ENCODE results near the gene RTEL1. TPM values are rescaled to one million over a fixed set of nuclear protein-coding genes. Genes with fewer than 3 reads are reported as not detected.
A peak's percentile ranks its signal among the peaks of the same experiment; 100 is the strongest.

RTEL1 gene
- total RNA-seq, 1 experiment from 2014 or later = 26.1 TPM

DNA sequence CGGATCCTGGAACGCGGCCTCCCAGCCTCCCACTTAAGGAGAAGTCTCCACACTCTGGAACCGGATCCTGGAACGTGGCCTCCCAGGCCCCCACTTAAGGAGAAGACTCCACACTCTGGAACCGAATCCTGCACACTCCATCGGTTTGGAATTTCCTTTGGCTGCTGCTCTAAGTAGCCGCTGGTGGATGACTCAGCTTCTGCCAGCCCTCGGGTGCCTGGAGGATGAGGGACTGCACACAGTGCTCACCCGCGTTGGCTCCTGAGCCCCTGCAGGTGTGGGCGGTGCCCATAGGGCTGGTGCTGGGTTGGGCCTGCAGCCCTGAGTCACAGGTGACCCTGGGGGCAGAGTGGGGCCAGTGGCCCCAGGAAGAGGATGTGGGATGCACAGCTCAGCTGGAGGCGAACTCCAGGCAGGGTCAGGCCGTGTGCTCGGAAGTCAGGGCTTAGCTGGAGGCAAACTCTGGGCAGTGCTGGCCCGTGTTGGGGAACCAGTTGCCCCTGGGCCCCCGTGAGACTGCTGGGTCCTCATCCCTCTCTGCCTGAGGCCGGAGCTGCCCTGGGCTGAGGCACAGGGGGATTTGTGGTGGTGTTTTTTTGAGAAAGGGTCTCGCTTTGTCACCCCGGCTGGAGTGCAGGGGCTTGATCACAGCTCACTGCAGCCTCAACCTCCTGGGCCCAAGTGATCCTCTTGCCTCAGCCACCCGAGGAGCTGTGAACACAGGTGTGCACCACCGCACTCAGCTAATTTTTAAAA is 24.4 kb downstream of the RTEL1 start:
- ATAC-seq (peak; percentile 95), DNase-seq (ENCODE audit: low read depth, low spot score) (peak; percentile 96)
- no TSS peak for BruUV-seq (replicated peaks)
- H3K4me1 ChIP-seq (ENCODE audit: control insufficient read depth, insufficient read depth, low read length) = peaks cover 31% of the 10 kb centered on the region
- TF ChIP-seq TCF7L2 (IDR thresholded peaks at IDR 0.05; ENCODE audit: low read depth, low read length) (peak; percentile 74), SIN3A (IDR thresholded peaks at IDR 0.05; ENCODE audit: borderline replicate concordance, insufficient read depth, low read depth, low read length) (no peak), POLR2AphosphoS5 (IDR thresholded peaks at IDR 0.05; ENCODE audit: low read depth, low read length) (peak; percentile 61; the same call in 1 of the 2 replicates)
- TF ChIP-seq, protein P1, sequence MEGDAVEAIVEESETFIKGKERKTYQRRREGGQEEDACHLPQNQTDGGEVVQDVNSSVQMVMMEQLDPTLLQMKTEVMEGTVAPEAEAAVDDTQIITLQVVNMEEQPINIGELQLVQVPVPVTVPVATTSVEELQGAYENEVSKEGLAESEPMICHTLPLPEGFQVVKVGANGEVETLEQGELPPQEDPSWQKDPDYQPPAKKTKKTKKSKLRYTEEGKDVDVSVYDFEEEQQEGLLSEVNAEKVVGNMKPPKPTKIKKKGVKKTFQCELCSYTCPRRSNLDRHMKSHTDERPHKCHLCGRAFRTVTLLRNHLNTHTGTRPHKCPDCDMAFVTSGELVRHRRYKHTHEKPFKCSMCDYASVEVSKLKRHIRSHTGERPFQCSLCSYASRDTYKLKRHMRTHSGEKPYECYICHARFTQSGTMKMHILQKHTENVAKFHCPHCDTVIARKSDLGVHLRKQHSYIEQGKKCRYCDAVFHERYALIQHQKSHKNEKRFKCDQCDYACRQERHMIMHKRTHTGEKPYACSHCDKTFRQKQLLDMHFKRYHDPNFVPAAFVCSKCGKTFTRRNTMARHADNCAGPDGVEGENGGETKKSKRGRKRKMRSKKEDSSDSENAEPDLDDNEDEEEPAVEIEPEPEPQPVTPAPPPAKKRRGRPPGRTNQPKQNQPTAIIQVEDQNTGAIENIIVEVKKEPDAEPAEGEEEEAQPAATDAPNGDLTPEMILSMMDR (IDR thresholded peaks at IDR 0.05) = no peak
- TF ChIP-seq, protein P2, sequence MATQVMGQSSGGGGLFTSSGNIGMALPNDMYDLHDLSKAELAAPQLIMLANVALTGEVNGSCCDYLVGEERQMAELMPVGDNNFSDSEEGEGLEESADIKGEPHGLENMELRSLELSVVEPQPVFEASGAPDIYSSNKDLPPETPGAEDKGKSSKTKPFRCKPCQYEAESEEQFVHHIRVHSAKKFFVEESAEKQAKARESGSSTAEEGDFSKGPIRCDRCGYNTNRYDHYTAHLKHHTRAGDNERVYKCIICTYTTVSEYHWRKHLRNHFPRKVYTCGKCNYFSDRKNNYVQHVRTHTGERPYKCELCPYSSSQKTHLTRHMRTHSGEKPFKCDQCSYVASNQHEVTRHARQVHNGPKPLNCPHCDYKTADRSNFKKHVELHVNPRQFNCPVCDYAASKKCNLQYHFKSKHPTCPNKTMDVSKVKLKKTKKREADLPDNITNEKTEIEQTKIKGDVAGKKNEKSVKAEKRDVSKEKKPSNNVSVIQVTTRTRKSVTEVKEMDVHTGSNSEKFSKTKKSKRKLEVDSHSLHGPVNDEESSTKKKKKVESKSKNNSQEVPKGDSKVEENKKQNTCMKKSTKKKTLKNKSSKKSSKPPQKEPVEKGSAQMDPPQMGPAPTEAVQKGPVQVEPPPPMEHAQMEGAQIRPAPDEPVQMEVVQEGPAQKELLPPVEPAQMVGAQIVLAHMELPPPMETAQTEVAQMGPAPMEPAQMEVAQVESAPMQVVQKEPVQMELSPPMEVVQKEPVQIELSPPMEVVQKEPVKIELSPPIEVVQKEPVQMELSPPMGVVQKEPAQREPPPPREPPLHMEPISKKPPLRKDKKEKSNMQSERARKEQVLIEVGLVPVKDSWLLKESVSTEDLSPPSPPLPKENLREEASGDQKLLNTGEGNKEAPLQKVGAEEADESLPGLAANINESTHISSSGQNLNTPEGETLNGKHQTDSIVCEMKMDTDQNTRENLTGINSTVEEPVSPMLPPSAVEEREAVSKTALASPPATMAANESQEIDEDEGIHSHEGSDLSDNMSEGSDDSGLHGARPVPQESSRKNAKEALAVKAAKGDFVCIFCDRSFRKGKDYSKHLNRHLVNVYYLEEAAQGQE (IDR thresholded peaks at IDR 0.05; ENCODE audit: insufficient read depth in 1 of 2, low read depth in 2 of 2, low read length in 1 of 2) = 0 out of 4 replicates have a peak, but pooled peaks of 1 of the 2 experiments have one; percentile 52
- POLR2A ChIA-PET = interaction anchor here (0.9 kb wide), 1 partner anchor 16 kb away, joined by 3 read pairs; no protein-coding TSS in a partner anchor
- CTCF ChIA-PET = interaction anchor here (0.5 kb wide), 1 partner anchor 16 kb away, joined by 3 read pairs; no protein-coding TSS in a partner anchor
- no peaks in the 10 kb centered on the region; the same call in 1 of the 2 replicates for H3K36me3 ChIP-seq (ENCODE audit: control insufficient read depth, insufficient read depth, low read length)
- H3K27me3 ChIP-seq (ENCODE audit: control insufficient read depth, insufficient read depth, low read length) = no peaks in the 10 kb centered on the region
- no peak overlapping the region for H3K4me3 ChIP-seq (ENCODE audit: low read depth in 2 of 2, low read length in 2 of 2)
- intact Hi-C loops (cut with micrococcal nuclease; ENCODE audit: unreplicated experiment) (no loop called here), in situ Hi-C loops (cut with HindIII; ENCODE audit: low pct_unique_long_range_greater_than_20kb, low sequenced_read_pairs) (no loop called here)
- H3K9me3 ChIP-seq (ENCODE audit: control insufficient read depth, insufficient read depth, low read depth, low read length) = no peaks in the 10 kb centered on the region
- peak overlapping the region; percentile 88 for H3K27ac ChIP-seq (ENCODE audit: low read length)

DNA sequence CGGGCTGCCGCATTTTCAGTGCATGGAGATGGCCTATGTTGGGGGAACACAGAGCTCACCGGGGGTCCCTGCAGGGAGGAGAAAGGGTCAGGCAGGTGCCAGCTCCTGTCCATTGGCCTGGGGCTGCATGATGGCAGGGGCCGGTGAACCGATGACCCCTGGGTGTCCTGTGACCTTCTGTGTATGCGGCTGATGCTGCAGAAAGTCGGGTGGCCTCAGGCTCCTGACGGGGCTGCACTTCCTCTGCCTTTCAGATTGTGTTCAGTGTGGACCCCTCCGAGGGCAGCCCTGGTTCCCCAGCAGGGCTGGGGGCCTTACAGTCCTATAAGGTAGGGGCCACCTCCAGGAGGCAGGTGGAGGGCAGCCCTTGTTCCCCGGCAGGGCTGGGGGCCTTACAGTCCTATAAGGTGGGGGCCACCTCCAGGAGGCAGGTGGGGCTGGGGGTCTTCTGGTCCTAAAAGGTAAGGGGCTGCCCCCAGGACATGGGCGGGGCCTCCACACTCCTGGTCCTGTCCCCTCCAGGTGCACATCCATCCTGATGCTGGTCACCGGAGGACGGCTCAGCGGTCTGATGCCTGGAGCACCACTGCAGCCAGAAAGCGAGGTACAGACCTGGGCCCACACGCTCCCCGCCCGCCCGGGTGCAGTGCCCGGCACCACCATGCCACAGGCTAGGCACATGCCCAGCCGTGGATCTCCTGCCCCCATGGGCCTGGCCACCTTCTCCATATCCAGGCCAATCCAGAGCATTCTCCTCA is 27.3 kb downstream of the RTEL1 start:
- BruUV-seq (replicated peaks) = no TSS peak
- Histone ChIP-seq H3K4me1 (ENCODE audit: control insufficient read depth, insufficient read depth, low read length) (peaks cover 36% of the 10 kb centered on the region), H3K27ac (ENCODE audit: low read length) (no peak overlapping the region), H3K4me3 (ENCODE audit: low read depth in 2 of 2, low read length in 2 of 2) (no peak overlapping the region), H3K27me3 (ENCODE audit: control insufficient read depth, insufficient read depth, low read length) (no peaks in the 10 kb centered on the region), H3K36me3 (ENCODE audit: control insufficient read depth, insufficient read depth, low read length) (no peaks in the 10 kb centered on the region; the same call in 1 of the 2 replicates), H3K9me3 (ENCODE audit: control insufficient read depth, insufficient read depth, low read depth, low read length) (no peaks in the 10 kb centered on the region)
- in situ Hi-C loops (cut with HindIII; ENCODE audit: low pct_unique_long_range_greater_than_20kb, low sequenced_read_pairs) = no loop called here
- ChIA-PET POLR2A (no interaction called here), CTCF (no interaction called here)
- intact Hi-C loops (cut with micrococcal nuclease; ENCODE audit: unreplicated experiment) = no loop called here
- ATAC-seq (no peak), DNase-seq (ENCODE audit: low read depth, low spot score) (no peak)
- no peak for TF ChIP-seq SIN3A (IDR thresholded peaks at IDR 0.05; ENCODE audit: borderline replicate concordance, insufficient read depth, low read depth, low read length)
- TF ChIP-seq, protein P1 (IDR thresholded peaks at IDR 0.05) = no peak
- TF ChIP-seq, protein P2 (IDR thresholded peaks at IDR 0.05; ENCODE audit: insufficient read depth in 1 of 2, low read depth in 2 of 2, low read length in 1 of 2) = no peak
- no peak for TF ChIP-seq TCF7L2 (IDR thresholded peaks at IDR 0.05; ENCODE audit: low read depth, low read length)
- TF ChIP-seq POLR2AphosphoS5 (IDR thresholded peaks at IDR 0.05; ENCODE audit: low read depth, low read length) = no peak

Data from Panc1 (cell line).